Lung (tissue), 12 donors: ENCODE measurements around the gene ASTN2. TPM values are rescaled to one million over a fixed set of nuclear protein-coding genes. Genes with fewer than 3 reads are reported as not detected.

Experiments used
- ATAC-seq: fragments of 200-7000 bp; cut with Tn5 transposase; one replicate; pipeline ENCODE4 v1.9.1; 2020; ENCODE audit warnings: moderate number of reproducible peaks; ENCODE audit not compliant: insufficient read depth, low FRiP score
- DNase-seq, 3 donors: peaks; one replicate each; pipeline ENCODE4 v3.0.0-alpha.2; 2013 to 2017
- H3K27ac ChIP-seq, 2 donors: one replicate each; pipeline ENCODE4 v1.5.1; 2013; ENCODE audit warnings: mild to moderate bottlenecking in 2 of 2, moderate library complexity in 2 of 2, control low read depth in 1 of 2, inconsistent platforms in 1 of 2, low read depth in 1 of 2, low read length in 1 of 2
- H3K27me3 ChIP-seq, 3 donors: one replicate each; pipeline ENCODE4 v1.5.1; 2013; ENCODE audit warnings: low read length in 2 of 3; ENCODE audit not compliant: control insufficient read depth in 3 of 3, insufficient read depth in 3 of 3
- H3K36me3 ChIP-seq, 4 donors: one replicate each; pipeline ENCODE4 v1.5.1; 2013; ENCODE audit warnings: low read length in 4 of 4, mild to moderate bottlenecking in 1 of 4, moderate library complexity in 1 of 4; ENCODE audit not compliant: control insufficient read depth in 4 of 4, insufficient read depth in 4 of 4
- H3K4me1 ChIP-seq, 5 donors: one replicate each; pipeline ENCODE4 v1.5.1; 2013; ENCODE audit warnings: low read length in 5 of 5, mild to moderate bottlenecking in 2 of 5, moderate library complexity in 1 of 5; ENCODE audit not compliant: control insufficient read depth in 5 of 5, insufficient read depth in 5 of 5
- H3K4me3 ChIP-seq: one replicate; pipeline ENCODE4 v1.5.1; 2013; ENCODE audit warnings: mild to moderate bottlenecking, control low read depth, moderate library complexity
- H3K9ac ChIP-seq, 2 donors: one replicate each; pipeline ENCODE4 v1.5.1; 2013; ENCODE audit warnings: low read length in 2 of 2, control low read depth in 1 of 2; ENCODE audit not compliant: insufficient read depth in 1 of 2
- H3K9me3 ChIP-seq, 4 donors: one replicate each; pipeline ENCODE4 v1.5.1; 2013; ENCODE audit warnings: low read length in 3 of 4, mild to moderate bottlenecking in 1 of 4, moderate library complexity in 1 of 4; ENCODE audit not compliant: control insufficient read depth in 4 of 4, insufficient read depth in 3 of 4
- WGBS, 2 donors: extraction: QIAGEN DNeasy Blood & Tissue Kit; methylation state at CpG; one replicate each; pipeline ENCODE4 v1.1.7; 2013; 5-methylcytosine and 5-hydroxymethylcytosine counted together
- polyA plus RNA-seq, 2 donors: library from polyadenylated mRNA; stranded (reverse); fragments of 200-250 nt; gene quantifications; one replicate each; pipeline ENCODE4 v1.2.1, GENCODE V29; 2013
- total RNA-seq, 2 donors: library from RNA; depleted of rRNA in 1 of 2; stranded (reverse); fragments of >200 nt in 1 of 2; gene quantifications; one replicate each; pipeline ENCODE4 v1.2.1, GENCODE V29; 2014 to 2021
- TF ChIP-seq, protein P1 (sequence below): IDR thresholded peaks from 2 replicates; pipeline ENCODE4 v1.5.1; 2012; ENCODE audit warnings: mild to moderate bottlenecking; ENCODE audit errors: control extremely low read depth, extremely low read depth
- donor health status: control.
- donor health status: control.
- donor health status: Bipolar disorder and iron deficiency.
- donor health status: healthy.
- donor health status: DM: yes; HTN: yes; CAD: no.

ASTN2 gene
- total and polyA plus RNA-seq, 4 donors: 1.4 to 7.0 (median 3.3) TPM

DNA sequence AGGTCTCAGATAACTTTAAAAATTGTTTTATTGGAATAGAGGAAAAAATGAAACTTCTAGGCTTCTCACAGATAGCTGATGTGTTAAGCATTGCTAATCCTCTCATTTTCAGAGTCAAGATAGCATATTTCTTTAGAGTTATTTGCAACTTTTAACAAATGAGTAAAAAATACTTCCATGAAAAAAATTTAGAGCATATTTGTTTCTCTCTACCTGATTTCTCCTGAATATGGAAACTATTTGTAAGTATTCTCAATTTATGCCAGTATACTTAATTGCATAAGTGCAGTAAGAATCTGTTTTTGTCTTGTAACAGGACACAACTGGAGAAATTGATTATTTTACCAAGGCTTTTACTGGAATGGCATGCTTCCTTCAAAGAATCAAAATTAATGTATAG is 731.3 kb downstream of the ASTN2 start:
- TF ChIP-seq, protein P1, sequence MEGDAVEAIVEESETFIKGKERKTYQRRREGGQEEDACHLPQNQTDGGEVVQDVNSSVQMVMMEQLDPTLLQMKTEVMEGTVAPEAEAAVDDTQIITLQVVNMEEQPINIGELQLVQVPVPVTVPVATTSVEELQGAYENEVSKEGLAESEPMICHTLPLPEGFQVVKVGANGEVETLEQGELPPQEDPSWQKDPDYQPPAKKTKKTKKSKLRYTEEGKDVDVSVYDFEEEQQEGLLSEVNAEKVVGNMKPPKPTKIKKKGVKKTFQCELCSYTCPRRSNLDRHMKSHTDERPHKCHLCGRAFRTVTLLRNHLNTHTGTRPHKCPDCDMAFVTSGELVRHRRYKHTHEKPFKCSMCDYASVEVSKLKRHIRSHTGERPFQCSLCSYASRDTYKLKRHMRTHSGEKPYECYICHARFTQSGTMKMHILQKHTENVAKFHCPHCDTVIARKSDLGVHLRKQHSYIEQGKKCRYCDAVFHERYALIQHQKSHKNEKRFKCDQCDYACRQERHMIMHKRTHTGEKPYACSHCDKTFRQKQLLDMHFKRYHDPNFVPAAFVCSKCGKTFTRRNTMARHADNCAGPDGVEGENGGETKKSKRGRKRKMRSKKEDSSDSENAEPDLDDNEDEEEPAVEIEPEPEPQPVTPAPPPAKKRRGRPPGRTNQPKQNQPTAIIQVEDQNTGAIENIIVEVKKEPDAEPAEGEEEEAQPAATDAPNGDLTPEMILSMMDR: no peak
- ATAC-seq (no peak), DNase-seq (no peak)
- Histone ChIP-seq H3K27me3 (no peaks in the 10 kb centered on the region), H3K4me1 (peaks cover 6 to 22% (median 7%) of the 10 kb centered on the region in 5 donors), H3K4me3 (no peak overlapping the region), H3K27ac (no peak overlapping the region), H3K36me3 (no peaks in the 10 kb centered on the region), H3K9me3 (no peaks in the 10 kb centered on the region), H3K9ac (no peak overlapping the region)

DNA sequence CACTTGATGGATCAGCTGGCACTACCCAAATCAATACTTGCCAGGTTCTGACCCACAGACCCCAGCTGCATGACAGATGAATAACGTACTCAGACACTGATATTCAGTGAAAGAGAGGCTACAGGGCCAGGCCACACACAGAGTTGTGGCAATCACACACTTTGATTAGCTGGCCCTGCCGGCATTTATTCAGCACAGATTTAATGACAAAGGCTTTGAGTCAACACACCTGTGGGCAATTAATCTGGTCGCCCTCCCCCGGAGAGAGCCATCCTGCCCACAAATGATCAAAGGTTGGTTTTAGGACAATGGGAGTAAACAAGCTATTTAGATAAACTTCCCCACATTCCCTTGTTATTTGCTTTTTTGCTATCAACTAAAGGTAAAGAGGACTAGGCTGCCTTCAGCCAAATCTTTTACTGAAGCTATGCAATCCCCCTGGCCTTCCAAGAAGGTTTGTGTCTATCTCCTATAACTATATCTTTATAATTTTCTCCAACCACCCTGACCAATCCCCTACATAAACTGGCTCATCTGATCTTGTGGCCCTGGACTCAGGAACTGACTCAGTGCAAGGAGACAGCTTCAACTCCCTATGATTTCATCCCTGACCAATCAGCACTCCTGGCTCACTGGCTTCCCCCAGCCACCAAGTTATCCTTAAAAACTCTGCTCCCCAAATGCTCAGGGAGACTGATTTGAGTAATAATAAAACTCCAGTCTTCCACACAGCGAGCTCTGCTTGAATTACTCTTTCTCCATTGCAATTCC is 740.5 kb downstream of the ASTN2 start:
- ATAC-seq (no peak), DNase-seq (no peak)
- WGBS, 2 donors: 88 to 91% methylated on average over 5 of the region's 5 CpGs
- Histone ChIP-seq H3K27me3 (no peaks in the 10 kb centered on the region), H3K9ac (no peak overlapping the region), H3K4me1 (no peaks in the 10 kb centered on the region), H3K36me3 (peaks cover 0 to 3% (median 0%) of the 10 kb centered on the region in 4 donors), H3K27ac (no peak overlapping the region), H3K9me3 (peaks cover 0 to 6% (median 4%) of the 10 kb centered on the region in 4 donors), H3K4me3 (no peak overlapping the region)
- TF ChIP-seq, protein P1: no peak

DNA sequence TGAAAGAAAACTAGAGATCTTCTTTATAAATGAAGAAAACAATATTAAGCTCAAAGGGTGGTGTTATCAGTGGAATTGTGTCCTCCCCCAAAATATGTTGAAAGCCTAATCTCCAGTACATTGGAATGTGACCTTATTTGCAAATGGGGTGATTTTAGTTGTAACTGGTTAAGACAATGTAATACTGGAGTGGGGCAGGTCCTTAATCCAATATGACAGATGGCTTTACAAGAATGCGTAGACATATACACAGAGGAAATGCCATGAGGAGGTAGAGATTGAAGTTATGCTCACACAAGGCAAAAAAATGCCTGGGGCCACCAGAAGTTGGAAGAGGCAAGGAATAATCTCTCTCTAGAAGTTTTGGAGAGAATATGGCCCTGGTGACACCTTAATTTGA is 741.5 kb downstream of the ASTN2 start:
- Histone ChIP-seq H3K9ac (no peak overlapping the region), H3K4me3 (no peak overlapping the region), H3K36me3 (peaks cover 0 to 3% (median 0%) of the 10 kb centered on the region in 4 donors), H3K4me1 (no peaks in the 10 kb centered on the region), H3K27me3 (no peaks in the 10 kb centered on the region), H3K9me3 (peaks cover 0 to 6% (median 4%) of the 10 kb centered on the region in 4 donors), H3K27ac (no peak overlapping the region)
- DNase-seq (no peak), ATAC-seq (no peak)
- TF ChIP-seq, protein P1: no peak
- 50 to 53% methylated on average over 1 of the region's 1 CpG for WGBS, 2 donors
